ENCODE results near the gene R3HDM1.
"Not testable (repeated sequence)": the region's sequence is repeated elsewhere in the genome, so short reads cannot be mapped to it uniquely, and the experiment has no call there.

The R3HDM1 gene

GRCh38 chr2:135573620-135574019, 42.3 kb downstream of the R3HDM1 start:
- DNase-seq, result no peak

GRCh38 chr2:135581282-135581681, 50.0 kb downstream of the R3HDM1 start:
- DNase-seq, result no peak

- DNase-seq, result no peak
Measured at GRCh38 chr2:135582383-135582782, 51.1 kb downstream of the R3HDM1 start.

GRCh38 chr2:135585586-135585985, 54.3 kb downstream of the R3HDM1 start:
- DNase-seq, result no peak

GRCh38 chr2:135586148-135586547, 54.9 kb downstream of the R3HDM1 start:
- no peak for DNase-seq

- DNase-seq, result no peak
Measured at GRCh38 chr2:135587958-135588357, 56.7 kb downstream of the R3HDM1 start.

- DNase-seq, result peak in 1 of 2 donors; percentile 20
Measured at GRCh38 chr2:135590619-135591260, 59.5 kb downstream of the R3HDM1 start.

- peak in 1 of 2 donors; percentile 14 for DNase-seq
Measured at GRCh38 chr2:135600915-135601314, 69.6 kb downstream of the R3HDM1 start.

DNA sequence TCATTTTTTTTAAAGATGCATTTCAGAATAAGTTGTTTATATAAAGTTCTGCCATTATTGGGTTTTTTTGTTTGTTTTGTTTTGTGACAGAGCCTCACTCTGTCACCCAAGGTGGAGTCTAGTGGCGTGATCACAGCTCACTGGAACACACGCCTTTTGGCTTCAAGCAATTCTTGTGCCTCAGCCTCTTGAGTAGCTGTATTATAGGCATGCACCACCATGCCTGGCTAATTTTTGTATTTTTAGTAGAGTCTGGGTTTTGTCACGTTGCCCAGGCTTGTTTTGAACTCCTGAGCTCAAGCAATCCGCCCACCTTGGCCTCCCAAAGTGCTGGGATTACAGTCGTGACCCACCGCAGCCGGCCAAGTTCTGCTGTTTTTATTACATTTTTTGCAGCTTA, 72.3 kb downstream of the R3HDM1 start:
- DNase-seq, result no peak

- no peak for DNase-seq
Measured at GRCh38 chr2:135607561-135607960, 76.3 kb downstream of the R3HDM1 start.

GRCh38 chr2:135612319-135612718, 81.0 kb downstream of the R3HDM1 start:
- no peak for DNase-seq

GRCh38 chr2:135615404-135615803, 84.1 kb downstream of the R3HDM1 start:
- no peak for DNase-seq

DNA sequence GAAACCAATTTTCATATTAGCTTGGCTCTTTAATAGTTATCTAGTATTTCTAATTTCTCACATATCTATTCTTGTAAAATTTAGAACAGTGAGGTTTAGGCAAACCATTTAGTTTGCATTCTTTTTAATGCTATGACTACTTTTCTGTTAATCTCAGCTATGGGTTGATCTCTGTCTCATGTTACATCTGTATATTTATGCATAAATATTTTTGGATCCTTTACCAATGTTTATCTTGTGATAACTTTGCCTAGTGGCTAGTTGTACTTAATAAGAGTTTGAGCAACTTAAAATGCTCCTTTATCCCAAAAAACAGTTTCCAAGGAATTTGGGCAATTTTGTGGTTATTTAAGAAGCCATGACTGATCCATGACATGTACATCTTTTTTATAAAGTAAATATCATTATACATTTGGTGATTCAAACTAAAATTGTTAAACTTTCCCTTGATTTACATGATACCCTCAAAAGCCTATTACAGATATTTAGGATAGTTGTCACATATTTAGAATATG, 86.3 kb downstream of the R3HDM1 start:
- DNase-seq, result no peak

GRCh38 chr2:135620198-135620597, 88.9 kb downstream of the R3HDM1 start:
- DNase-seq, result no peak

DNA sequence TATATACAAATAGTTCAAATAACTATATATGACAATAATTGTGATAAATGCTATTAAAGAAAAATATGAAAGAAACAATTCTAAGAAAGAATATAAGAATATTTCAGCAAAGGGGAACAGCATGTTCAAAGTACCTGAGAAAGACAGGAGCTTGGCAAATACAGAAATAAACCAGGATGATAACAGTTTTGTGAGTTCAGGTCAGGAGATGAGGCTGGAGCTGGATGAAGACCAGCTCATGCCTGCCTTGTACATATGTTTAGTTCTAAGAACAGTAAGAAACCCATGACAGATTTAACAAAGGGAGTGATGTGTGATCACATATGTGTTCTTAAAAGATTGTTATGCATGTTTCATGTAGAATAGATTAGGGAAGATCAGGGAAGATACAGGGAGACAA, 98.2 kb downstream of the R3HDM1 start:
- DNase-seq, result no peak

- not testable (repeated sequence) for DNase-seq
Measured at GRCh38 chr2:135630034-135630433, 98.8 kb downstream of the R3HDM1 start.

GRCh38 chr2:135630488-135630887, 99.2 kb downstream of the R3HDM1 start:
- no peak for DNase-seq

DNA sequence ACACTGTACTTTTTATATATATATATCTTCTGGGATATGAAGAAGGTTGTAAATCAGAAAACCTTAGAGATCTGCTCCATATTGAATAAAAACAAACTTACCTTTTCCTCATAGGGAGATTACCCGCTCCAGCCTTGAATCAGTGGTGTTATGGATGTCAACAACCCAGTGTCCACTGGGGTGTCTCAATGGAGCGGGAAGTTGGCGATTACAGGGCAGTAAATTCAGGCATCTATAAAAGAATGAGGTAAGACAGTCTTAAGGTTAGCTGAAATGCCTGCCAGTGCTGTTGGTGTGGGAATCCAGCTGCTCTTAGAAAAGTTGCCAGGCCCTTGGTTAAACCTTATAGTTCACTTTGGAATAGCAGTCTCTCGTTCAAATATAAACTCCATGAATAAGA, 102.3 kb downstream of the R3HDM1 start:
- no peak for DNase-seq

GRCh38 chr2:135635212-135635835, 104.0 kb downstream of the R3HDM1 start:
- DNase-seq, result no peak

DNA sequence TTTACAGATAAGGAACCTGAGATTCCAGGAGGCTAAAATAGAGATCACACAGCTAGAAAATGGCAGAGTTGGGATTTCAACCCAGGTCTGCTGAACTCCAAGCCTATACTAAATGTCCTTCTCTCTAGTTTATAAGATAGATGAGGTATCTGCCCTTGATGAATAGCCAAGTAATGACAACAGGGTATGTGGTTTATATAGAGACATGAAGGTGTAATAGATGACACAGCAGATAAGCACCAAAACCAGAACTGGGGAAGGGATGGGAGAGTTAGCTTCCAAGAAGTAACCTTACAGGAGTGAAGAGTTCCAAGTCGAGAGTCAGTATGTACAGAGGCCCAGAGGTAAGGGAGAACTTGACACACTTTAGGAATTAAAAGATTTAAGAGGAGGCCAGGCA, 105.7 kb downstream of the R3HDM1 start:
- no peak for DNase-seq

- no peak for DNase-seq
Measured at GRCh38 chr2:135637456-135638087, 106.3 kb downstream of the R3HDM1 start.

DNA sequence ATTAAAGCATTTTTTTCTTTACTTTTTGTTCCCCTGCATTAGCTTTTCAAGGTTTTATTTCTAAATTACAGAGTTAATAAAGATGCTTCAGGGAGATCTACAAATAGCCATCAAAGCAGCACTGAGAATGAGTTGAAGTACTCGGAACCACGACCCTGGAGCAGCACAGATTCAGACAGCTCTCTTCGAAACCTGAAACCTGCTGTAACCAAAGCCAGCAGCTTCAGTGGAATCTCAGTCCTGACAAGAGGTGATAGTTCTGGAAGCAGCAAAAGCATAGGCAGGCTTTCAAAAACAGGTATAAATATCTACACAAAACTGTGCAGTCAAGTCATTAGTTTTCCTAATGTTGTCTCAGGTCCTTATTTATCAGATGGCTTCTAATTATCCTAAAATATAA, 107.5 kb downstream of the R3HDM1 start:
- no peak for DNase-seq

DNA sequence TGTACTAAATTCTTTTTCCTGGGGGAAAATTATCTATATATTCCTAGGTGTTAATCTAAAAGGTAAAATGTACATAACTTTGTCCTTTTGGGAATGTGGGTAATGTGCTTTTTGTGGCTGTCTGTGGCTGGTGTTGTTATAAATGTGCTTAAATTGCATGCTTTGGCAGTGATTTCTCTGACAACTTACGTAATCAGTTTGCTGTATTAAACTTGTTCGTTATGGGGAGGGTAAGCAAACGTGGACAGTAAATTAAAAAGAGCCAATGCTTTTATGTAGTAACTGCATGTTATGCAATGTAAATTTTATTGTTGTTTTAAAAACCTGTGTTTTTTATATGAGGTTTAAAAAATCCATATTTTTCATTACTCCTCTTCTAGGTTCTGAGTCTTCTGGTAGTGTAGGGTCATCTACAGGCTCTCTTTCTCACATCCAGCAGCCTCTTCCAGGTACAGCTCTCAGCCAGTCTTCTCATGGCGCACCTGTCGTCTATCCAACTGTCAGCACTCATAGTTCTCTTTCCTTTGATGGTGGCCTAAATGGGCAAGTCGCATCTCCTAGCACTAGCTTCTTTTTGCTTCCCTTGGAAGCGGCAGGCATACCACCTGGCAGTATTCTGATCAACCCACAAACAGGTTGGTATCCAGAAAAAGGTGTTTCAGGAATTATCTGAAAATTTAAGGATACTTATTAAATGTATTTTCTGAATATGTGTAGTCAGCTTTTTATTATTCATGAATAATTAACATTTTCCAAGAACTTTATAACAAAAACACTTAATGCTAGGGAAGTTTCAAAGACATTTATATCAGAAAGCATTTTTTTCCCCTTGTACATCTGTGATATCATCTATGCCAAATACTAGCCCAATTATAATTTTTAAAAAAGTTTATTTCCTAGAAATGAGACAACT, 110.1 kb downstream of the R3HDM1 start:
- DNase-seq, result no peak

Measured in CD4-positive, alpha-beta T cell treated with Interferon alpha-2 for 1 hour (primary cell).